OCI-LY3 (cell line): ENCODE measurements around the gene ZXDC.

Experiments
- H2AFZ ChIP-seq: fragments of 200-600, 300-600 bp; shearing (Covaris generic); 2 replicates; pipeline ENCODE4 v1.6.0; 2014; ENCODE audit warnings: antibody characterized with exemption, low read depth, low read length
- H3K27ac ChIP-seq: fragments of 200-600, 300-600 bp; sonication (generic); 2 replicates; pipeline ENCODE4 v1.5.1; 2014; ENCODE audit warnings: mild to moderate bottlenecking, low read length, moderate library complexity, mixed read lengths
- H3K27me3 ChIP-seq: fragments of 200-600, 300-600 bp; sonication (generic); 2 replicates; pipeline ENCODE4 v1.6.1; 2014; ENCODE audit warnings: low read depth, low read length, mixed read lengths
- H3K36me3 ChIP-seq: fragments of 200-600, 300-600 bp; sonication (generic); replicated peaks from 2 replicates; pipeline ENCODE3; 2014; ENCODE audit warnings: low read depth, low read length, mixed read lengths
- H3K4me1 ChIP-seq: fragments of 300-600, 200-600 bp; sonication (generic); 2 replicates; pipeline ENCODE4 v1.6.1; 2014; ENCODE audit warnings: low read length, mixed read lengths
- H3K4me2 ChIP-seq: fragments of 200-600, 300-600 bp; sonication (generic); 2 replicates; pipeline ENCODE4 v1.6.1; 2014; ENCODE audit warnings: low read length, mixed read lengths
- H3K4me3 ChIP-seq: fragments of 300-600, 200-600 bp; sonication (generic); 2 replicates; pipeline ENCODE4 v1.5.1; 2014; ENCODE audit warnings: antibody characterized with exemption, mild to moderate bottlenecking, low read length, moderate library complexity
- H3K79me2 ChIP-seq: fragments of 300-600, 200-600 bp; shearing (Covaris generic); 2 replicates; pipeline ENCODE4 v1.6.1; 2014; ENCODE audit warnings: mild to moderate bottlenecking, low read length, mixed read lengths
- H3K9ac ChIP-seq: fragments of 300-600, 200-600 bp; shearing (Covaris generic); 2 replicates; pipeline ENCODE4 v1.6.0; 2014; ENCODE audit warnings: mild to moderate bottlenecking, low read length, moderate library complexity
- H3K9me3 ChIP-seq: fragments of 200-600, 300-600 bp; shearing (Covaris generic); 2 replicates; pipeline ENCODE4 v1.6.1; 2014; ENCODE audit warnings: low read length, mixed read lengths; ENCODE audit not compliant: insufficient read depth
- H4K20me1 ChIP-seq: fragments of 200-600, 300-600 bp; sonication (generic); 2 replicates; pipeline ENCODE4 v1.6.1; 2016; ENCODE audit warnings: low read length, mixed read lengths; ENCODE audit not compliant: insufficient read depth
- EZH2phosphoT487 ChIP-seq: fragments of 200-600 bp; shearing (Covaris generic); IDR thresholded peaks from 2 replicates; pipeline ENCODE4 v1.6.1; 2018; ENCODE audit warnings: antibody characterized with exemption, mixed run types, low read depth
- TF ChIP-seq, protein P1 (sequence below): fragments of 200-600, 300-600 bp; sonication (generic); IDR thresholded peaks from 2 replicates; pipeline ENCODE4 v1.5.1; 2014; ENCODE audit warnings: antibody characterized with exemption, low read length, low read depth

The ZXDC gene

DNA sequence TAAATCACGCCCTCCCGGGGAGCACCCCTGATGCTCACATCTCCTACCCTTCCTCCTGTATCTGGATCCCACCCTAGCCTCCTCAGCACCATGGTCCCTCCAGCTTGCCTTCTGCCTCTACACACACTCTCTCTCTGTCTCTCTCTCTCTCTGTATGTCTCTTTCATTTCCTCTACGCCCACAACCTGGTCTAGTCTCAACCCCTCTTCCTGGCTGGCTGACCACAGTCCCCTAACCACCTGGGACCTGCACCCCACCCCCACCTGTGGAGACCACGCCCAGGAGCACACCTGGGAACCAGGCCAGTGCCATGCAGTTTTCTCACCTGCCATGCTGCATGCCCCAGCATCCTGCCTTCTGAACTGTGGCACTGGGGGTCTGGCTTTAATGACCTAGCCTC lies 84.9 kb downstream of the ZXDC start:
- Histone ChIP-seq H4K20me1 (no peaks in the 10 kb centered on the region), H3K4me2 (no peak overlapping the region), H3K27ac (no peak overlapping the region), H3K79me2 (no peaks in the 10 kb centered on the region), H3K9ac (no peak overlapping the region), H3K27me3 (peaks cover 16% of the 10 kb centered on the region; the same call in 1 of the 2 replicates), H3K4me3 (no peak overlapping the region), H2AFZ (no peak overlapping the region), H3K4me1 (peaks cover 5% of the 10 kb centered on the region; the same call in 1 of the 2 replicates), H3K9me3 (no peaks in the 10 kb centered on the region), H3K36me3 (no peaks in the 10 kb centered on the region)
- no peak for TF ChIP-seq EZH2phosphoT487
- TF ChIP-seq, protein P1, sequence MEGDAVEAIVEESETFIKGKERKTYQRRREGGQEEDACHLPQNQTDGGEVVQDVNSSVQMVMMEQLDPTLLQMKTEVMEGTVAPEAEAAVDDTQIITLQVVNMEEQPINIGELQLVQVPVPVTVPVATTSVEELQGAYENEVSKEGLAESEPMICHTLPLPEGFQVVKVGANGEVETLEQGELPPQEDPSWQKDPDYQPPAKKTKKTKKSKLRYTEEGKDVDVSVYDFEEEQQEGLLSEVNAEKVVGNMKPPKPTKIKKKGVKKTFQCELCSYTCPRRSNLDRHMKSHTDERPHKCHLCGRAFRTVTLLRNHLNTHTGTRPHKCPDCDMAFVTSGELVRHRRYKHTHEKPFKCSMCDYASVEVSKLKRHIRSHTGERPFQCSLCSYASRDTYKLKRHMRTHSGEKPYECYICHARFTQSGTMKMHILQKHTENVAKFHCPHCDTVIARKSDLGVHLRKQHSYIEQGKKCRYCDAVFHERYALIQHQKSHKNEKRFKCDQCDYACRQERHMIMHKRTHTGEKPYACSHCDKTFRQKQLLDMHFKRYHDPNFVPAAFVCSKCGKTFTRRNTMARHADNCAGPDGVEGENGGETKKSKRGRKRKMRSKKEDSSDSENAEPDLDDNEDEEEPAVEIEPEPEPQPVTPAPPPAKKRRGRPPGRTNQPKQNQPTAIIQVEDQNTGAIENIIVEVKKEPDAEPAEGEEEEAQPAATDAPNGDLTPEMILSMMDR = no peak

DNA sequence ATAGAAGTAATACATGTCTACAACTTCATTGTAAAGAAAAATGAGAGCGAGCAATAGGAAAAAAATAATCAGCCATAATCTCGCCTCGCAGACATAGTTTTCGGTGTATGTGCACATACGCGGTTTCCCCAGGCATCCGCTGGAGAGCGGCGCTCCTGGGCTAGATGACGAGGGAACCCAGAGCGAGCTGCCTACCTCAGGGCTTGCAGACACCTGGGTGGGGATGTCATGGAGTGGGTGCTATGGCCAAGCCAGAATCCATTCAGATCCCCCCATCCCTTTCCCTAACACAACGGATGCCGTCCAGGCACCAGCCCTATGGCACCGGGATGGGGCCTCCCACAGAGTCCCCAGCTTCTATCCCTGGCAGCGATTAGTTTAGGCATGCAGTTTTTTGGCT lies 85.5 kb downstream of the ZXDC start:
- Histone ChIP-seq H3K36me3 (no peaks in the 10 kb centered on the region), H3K79me2 (no peaks in the 10 kb centered on the region), H4K20me1 (no peaks in the 10 kb centered on the region), H3K4me3 (no peak overlapping the region), H2AFZ (no peak overlapping the region), H3K4me1 (peaks cover 5% of the 10 kb centered on the region; the same call in 1 of the 2 replicates), H3K27ac (no peak overlapping the region), H3K4me2 (no peak overlapping the region), H3K9ac (no peak overlapping the region), H3K27me3 (peaks cover 16% of the 10 kb centered on the region; the same call in 1 of the 2 replicates), H3K9me3 (no peaks in the 10 kb centered on the region)
- no peak for TF ChIP-seq EZH2phosphoT487
- TF ChIP-seq, protein P1 = no peak

DNA sequence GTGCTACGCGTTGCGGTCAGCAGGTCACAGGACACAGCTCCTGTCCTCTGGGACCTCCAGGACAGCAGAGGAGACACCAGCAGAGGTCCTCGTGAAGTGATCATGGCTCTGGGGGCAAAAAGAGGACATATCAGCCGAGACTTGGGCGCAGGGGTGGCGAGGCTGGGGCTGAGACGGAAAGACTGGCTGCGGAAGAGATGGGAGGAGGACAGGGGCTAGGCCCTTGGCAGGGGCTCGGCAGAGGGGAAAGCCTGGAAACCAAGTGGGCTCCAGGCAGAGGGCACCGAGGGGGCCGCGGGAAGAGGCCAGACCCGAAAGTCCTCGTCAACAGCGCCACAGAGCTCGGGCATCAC lies 85.9 kb downstream of the ZXDC start:
- Histone ChIP-seq H4K20me1 (no peaks in the 10 kb centered on the region), H3K27ac (no peak overlapping the region), H3K79me2 (no peaks in the 10 kb centered on the region), H3K27me3 (peaks cover 16% of the 10 kb centered on the region; the same call in 1 of the 2 replicates), H3K4me1 (peaks cover 5% of the 10 kb centered on the region; the same call in 1 of the 2 replicates), H3K4me2 (no peak overlapping the region), H3K36me3 (no peaks in the 10 kb centered on the region), H3K9ac (no peak overlapping the region), H3K4me3 (no peak overlapping the region), H2AFZ (no peak overlapping the region), H3K9me3 (no peaks in the 10 kb centered on the region)
- TF ChIP-seq, protein P1 = no peak
- TF ChIP-seq EZH2phosphoT487 = no peak

DNA sequence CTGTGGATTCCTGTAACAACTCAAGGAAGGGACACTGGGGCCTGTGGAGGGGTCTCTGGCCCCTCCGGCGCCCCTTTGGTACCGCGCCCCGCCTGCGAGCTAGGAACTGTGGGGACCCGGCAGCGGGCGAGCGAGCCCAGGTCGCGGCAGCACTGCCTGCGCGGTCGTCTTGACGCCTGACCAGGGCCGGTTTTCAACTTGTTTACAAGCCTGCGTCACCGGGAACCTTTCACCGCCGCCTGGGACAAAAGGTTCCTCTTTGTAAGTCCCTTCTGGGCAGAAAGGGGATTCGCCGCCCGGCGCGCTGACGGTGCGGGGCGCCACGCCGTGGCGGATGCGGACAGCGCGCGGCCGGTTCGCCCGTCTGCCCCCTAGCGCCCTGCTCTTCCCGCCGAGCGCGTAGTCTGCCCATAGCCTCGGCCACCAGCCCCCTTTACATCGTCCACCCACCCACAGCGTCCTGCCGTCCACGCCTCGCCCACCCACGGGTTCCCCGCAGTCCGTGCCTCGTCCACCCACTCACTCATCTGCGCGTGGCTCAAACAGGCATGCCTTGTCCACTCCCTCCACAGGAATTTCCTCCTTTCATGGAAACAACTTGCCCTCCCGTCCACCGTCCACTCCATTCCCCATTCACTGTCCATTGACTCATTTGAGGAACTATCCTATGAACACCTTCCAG lies 86.4 kb downstream of the ZXDC start:
- H2AFZ ChIP-seq = no peak overlapping the region
- no peak overlapping the region for H3K4me2 ChIP-seq
- no peaks in the 10 kb centered on the region for H3K9me3 ChIP-seq
- H3K27me3 ChIP-seq = peaks cover 16% of the 10 kb centered on the region; the same call in 1 of the 2 replicates
- no peaks in the 10 kb centered on the region for H4K20me1 ChIP-seq
- H3K27ac ChIP-seq = no peak overlapping the region
- H3K36me3 ChIP-seq = no peaks in the 10 kb centered on the region
- H3K4me1 ChIP-seq = peaks cover 5% of the 10 kb centered on the region; the same call in 1 of the 2 replicates
- TF ChIP-seq EZH2phosphoT487 = no peak
- TF ChIP-seq, protein P1 = no peak
- no peak overlapping the region for H3K9ac ChIP-seq
- no peaks in the 10 kb centered on the region for H3K79me2 ChIP-seq
- H3K4me3 ChIP-seq = no peak overlapping the region
